NCI-H146 treated with DMSO at 0.1 percent for 48 hours (cell line): Measurements from ENCODE around the gene MOCS3.

ENCODE experiments used
- DNase-seq: peaks from one replicate; lab custom pipeline; 2025; ENCODE audit not compliant: unreplicated experiment; lab: John Stamatoyannopoulos, UW

Gene MOCS3

DNA sequence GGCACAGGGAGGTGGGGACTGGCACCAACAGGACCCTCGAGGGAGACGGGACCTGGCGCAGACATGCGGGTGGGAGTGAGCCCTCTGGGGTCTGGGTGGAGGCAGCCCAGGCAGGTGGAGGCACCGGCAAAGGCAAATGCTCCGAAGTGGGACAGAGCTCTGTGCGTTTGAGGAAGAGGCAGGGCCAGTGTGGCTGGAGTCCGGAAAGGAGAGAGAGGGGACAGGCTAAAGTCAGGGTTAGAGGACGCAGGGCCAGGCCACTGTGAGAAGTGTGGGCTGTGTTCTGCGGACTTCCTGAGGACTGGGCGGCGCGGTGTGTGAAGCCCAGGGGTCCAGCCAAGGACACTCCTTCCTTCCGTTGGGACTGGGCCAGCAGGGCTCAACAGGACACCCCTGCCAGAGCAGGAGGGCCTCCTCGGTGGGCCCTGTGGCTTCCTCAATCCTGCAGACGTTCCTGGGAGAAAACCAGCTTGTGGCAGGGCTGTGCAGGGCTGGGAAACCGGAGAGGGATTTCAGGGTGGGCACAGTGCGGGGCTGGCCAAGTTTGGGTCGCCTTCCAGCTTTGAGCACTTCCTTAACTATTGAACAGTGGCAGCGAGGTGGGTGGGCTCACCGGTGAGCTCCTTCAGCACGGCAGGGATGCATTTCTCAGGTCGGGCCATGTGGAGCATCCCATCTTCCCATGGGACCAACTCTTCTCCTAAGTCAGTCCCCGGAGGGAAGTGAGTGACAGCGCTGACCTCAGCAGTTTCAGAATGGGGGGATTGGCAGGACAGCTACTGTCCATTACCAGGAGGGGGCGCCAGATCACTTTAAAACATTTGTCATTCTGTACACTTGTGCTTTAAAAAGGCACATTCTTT is 22.5 kb downstream of the MOCS3 start:
- DNase-seq: peak; percentile 23

DNA sequence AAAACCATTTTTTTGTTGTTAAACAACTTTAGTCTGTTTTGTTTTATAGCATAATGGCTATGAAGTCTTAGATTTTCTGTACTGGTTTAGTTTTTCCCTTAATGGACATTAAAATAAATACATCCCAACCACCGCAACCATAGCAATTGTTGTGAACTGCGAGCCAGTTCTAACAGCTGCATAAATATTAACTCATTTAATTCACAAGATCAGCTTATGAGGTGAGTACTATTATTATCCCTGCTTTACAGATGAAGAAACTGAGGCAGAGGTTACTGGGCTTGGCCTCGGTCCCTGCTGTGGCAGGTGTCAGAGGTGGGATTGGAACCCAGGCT is 23.1 kb downstream of the MOCS3 start:
- DNase-seq: no peak

DNA sequence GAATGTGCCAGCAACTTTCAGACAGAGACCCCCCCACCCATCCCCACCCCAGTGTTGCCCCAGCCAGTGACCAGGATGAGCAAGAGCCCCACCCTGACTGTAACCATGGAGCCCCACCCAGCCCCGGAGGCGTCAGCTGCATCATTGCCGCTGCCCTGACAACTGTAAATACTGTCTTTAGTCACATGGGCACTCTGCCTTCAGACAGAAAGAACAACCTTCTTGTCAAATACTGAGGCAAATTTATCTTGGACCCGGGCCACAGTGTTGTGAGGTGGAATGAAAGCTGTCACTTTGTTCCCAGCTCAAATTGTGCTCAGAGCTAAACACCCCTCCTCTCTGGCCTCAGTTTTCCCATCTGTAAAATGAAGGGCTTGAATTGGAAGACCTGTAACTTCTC is 23.7 kb downstream of the MOCS3 start:
- no peak for DNase-seq

GRCh38 chr20:50983321-50983720 is 24.7 kb downstream of the MOCS3 start:
- no peak for DNase-seq

- peak; percentile 69 for DNase-seq
These were observed 29.0 kb downstream of the MOCS3 start for GRCh38 chr20:50987493-50988210.

DNA sequence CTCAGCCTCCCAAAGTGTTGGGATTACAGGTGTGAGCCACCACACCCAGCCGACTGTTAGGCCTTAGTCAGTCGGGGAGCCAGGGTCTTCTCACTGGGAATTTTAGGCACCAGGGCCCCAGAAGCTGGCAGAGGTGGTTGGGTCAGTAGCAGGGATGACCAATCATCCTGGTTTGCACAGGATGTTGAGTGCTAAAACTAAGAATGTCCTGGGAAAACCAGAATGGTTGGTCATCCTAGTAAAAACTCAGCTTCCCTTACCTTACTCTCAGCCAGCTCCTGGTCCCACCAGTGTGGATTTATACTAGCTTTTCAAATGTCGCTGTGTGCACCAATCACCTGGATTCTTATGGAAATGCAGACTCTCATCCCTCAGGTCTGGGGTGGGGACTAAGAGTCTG is 32.5 kb downstream of the MOCS3 start:
- no peak for DNase-seq

- DNase-seq: no peak
These were observed 33.7 kb downstream of the MOCS3 start for GRCh38 chr20:50992336-50992732.

DNA sequence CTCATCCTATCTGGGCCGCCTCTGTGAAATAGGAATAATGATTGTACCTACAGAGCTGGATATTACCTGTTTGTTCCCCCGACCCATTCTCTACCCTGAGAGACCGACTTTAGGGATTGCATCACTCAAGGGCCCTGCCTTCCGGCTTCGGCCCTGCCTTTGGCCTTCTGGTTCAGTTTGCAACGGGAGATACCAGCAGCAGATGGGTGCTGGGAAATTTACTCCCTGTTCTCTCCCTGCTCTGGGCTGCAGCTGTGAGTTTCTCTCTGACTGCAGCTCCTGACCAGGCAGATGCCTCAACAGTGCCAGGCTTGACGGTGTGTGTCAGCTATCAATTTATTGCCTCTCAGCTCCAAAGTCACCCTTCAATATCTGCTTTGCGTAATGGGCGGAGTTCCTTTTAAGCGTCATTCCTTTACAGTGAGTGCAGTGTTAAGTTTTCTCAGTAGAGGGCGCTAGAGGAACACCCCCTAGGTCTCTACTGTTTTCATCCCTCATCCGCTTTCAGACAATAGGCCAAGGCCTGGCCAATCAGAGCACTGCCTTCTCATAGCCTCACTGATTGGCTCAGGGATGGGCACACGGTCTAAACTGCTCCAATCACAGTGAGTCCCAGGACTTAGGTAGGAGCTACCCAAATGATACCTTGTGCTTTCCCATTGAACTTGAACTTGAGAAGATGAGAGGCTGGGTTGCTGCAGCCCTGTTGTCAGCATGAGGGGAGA is 34.3 kb downstream of the MOCS3 start:
- peak; percentile 15 for DNase-seq

- DNase-seq: no peak
These were observed 35.3 kb downstream of the MOCS3 start for GRCh38 chr20:50993876-50994275.

- DNase-seq: no peak
These were observed 36.9 kb downstream of the MOCS3 start for GRCh38 chr20:50995506-50995905.

GRCh38 chr20:50996901-50997865 is 38.6 kb downstream of the MOCS3 start:
- DNase-seq: no peak

DNA sequence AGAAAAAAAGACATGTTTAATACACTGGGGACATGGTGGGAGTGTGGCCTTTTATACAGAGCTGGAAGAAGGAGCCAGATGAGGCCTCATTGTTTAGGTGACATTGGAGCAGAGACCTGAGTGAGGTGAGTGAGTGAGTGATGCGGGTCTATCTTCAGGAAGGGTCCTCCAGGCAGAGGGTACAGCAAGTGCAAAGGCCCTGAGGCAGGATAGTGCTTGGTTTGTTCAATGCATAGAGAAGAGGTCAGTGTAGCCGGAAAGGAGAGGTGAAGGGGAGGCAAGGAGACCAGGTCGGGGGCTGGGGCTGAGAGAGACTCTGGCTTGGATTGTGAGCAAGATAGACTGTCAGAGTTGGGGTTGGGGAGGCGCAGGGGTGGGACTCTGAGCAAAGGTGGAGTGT is 40.7 kb downstream of the MOCS3 start:
- DNase-seq: no peak

GRCh38 chr20:51001430-51002265 is 43.0 kb downstream of the MOCS3 start:
- no peak for DNase-seq

DNA sequence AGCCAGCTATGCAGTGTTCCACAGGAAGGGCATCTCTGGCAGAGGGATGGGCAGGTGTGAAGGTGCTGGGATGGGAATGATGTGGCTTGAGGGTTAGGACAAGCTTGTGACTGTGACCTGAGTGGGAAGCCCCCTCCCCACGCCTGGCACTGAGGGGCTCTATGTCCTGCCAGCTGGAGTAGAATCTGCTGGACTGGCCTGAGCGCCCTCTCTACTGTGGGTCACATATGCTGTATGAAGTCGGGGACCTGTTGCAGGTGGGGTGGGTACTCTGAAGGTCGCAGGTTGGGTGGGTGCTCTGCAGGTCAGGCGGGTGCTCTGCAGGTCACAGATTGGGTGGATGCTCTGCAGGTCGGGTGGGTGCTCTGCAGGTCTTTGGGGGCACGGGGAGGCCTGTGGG is 44.0 kb downstream of the MOCS3 start:
- DNase-seq: no peak

- DNase-seq: no peak
These were observed 45.1 kb downstream of the MOCS3 start for GRCh38 chr20:51003753-51004152.

DNA sequence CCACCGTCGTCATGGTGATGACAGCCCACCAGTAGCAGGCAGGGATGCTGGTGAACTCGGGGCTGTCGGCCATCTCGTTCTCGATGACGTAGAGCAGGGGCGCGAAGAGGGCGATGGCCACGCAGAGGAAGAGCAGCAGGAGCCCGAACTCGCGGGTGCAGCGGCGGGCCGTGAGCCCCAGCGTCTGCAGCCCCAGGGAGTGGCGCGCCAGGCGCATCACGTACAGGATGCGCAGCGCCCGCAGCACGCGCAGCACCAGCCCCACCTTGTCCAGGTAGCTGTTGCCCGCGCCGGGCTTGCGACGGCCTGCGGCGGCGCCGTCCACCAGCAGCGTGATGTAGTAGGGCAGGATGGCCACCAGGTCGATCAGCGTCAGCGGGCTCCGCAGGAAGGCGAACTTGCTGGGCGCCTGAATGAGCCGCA is 45.7 kb downstream of the MOCS3 start:
- DNase-seq: no peak

GRCh38 chr20:51004781-51005180 is 46.2 kb downstream of the MOCS3 start:
- no peak for DNase-seq

- no peak for DNase-seq
These were observed 46.6 kb downstream of the MOCS3 start for GRCh38 chr20:51005214-51005613.

GRCh38 chr20:51008718-51009117 is 50.1 kb downstream of the MOCS3 start:
- no peak for DNase-seq
